Mucosa of rectum (tissue), 2 donors: ENCODE measurements around the gene CELA2A.
"Not testable (repeated sequence)": the region's sequence is repeated elsewhere in the genome, so short reads cannot be mapped to it uniquely, and the experiment has no call there.

Experiments used
- H3K27ac ChIP-seq, 2 donors: one replicate each; pipeline ENCODE4 v1.7.0; 2013; ENCODE audit warnings: inconsistent platforms in 2 of 2, low read depth in 2 of 2, low read length in 2 of 2
- H3K27me3 ChIP-seq, 2 donors: one replicate each; pipeline ENCODE4 v1.7.0; 2013; ENCODE audit warnings: low read length in 2 of 2; ENCODE audit not compliant: control insufficient read depth in 2 of 2, insufficient read depth in 2 of 2
- H3K36me3 ChIP-seq, 2 donors: one replicate each; pipeline ENCODE4 v1.7.0; 2013; ENCODE audit warnings: low read length in 2 of 2; ENCODE audit not compliant: control insufficient read depth in 2 of 2, insufficient read depth in 2 of 2
- H3K4me1 ChIP-seq, 2 donors: one replicate each; pipeline ENCODE4 v1.7.0; 2013; ENCODE audit warnings: low read length in 2 of 2, mild to moderate bottlenecking in 1 of 2; ENCODE audit not compliant: control insufficient read depth in 2 of 2, insufficient read depth in 2 of 2
- H3K4me3 ChIP-seq, 2 donors: one replicate each; pipeline ENCODE4 v1.7.0; 2013; ENCODE audit warnings: low read length in 2 of 2
- H3K9ac ChIP-seq, 2 donors: one replicate each; pipeline ENCODE4 v1.7.0; 2013; ENCODE audit warnings: low read length in 2 of 2, low read depth in 1 of 2, mild to moderate bottlenecking in 1 of 2
- H3K9me3 ChIP-seq, 2 donors: one replicate each; pipeline ENCODE4 v1.7.0; 2013; ENCODE audit warnings: low read length in 2 of 2; ENCODE audit not compliant: control insufficient read depth in 2 of 2
- donor health status: healthy.
- donor health status: Normal muscosa, but diverticular disease.

CELA2A gene

GRCh38 chr1:15424981-15425380, 31.6 kb upstream of the CELA2A start:
- no peak overlapping the region for H3K4me3 ChIP-seq
- peaks cover 25 to 30% of the 10 kb centered on the region in 2 donors for H3K36me3 ChIP-seq
- H3K9ac ChIP-seq: peak overlapping the region; percentile 26 to 84
- peak overlapping the region; percentile 96 for H3K27ac ChIP-seq
- H3K27me3 ChIP-seq: no peaks in the 10 kb centered on the region
- H3K9me3 ChIP-seq: no peaks in the 10 kb centered on the region
- H3K4me1 ChIP-seq: peaks cover 52 to 60% of the 10 kb centered on the region in 2 donors

GRCh38 chr1:15425521-15425920, 31.0 kb upstream of the CELA2A start:
- Histone ChIP-seq H3K4me1 (peaks cover 52 to 59% of the 10 kb centered on the region in 2 donors), H3K27me3 (no peaks in the 10 kb centered on the region), H3K9me3 (no peaks in the 10 kb centered on the region), H3K27ac (peak overlapping the region; percentile 96), H3K4me3 (no peak overlapping the region), H3K9ac (peak overlapping the region; percentile 32 to 84), H3K36me3 (peaks cover 25 to 30% of the 10 kb centered on the region in 2 donors)

GRCh38 chr1:15425958-15426357, 30.6 kb upstream of the CELA2A start:
- Histone ChIP-seq H3K9me3 (no peaks in the 10 kb centered on the region), H3K27me3 (no peaks in the 10 kb centered on the region), H3K4me3 (no peak overlapping the region), H3K36me3 (peaks cover 25 to 33% of the 10 kb centered on the region in 2 donors), H3K9ac (peak overlapping the region; percentile 52 to 84), H3K4me1 (peaks cover 49 to 60% of the 10 kb centered on the region in 2 donors), H3K27ac (peak overlapping the region; percentile 96)

DNA sequence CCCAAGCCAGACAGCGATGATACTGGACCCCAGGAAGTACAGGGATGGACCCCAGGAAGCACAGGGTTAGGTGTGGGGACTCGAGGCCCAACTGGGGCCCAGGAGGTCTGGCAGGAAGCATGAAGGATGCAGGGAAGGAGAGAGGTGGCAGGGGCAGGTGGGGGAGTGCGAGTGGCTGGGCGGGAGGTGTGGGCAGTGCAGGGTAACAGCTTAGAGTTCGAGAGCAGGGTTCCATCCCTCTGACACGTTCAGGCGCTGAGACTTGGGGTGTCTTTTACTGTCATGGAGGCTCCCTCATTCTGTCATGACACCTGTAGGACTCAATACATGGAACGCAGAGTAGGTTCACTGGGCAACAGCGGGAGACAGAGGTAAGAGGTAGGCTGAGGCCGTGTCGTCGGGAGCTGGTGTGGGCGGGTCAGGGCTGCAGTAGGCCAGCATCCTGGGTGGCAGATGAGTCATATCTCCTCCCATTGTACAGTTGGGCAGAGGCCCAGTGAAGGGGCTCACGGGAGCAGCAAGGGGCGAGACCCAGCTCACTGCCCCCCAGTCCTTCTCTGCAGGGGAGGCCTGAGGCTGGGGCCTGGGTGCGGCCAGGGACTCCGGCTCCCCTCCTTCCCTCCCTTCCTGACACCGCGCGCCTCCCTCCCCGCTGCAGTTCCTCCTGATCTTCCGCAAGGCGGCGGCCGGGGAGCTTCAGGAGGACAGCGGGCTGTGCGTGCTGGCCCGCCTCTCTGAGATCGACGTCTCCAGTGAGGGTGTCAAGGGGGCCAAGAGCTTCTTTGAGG, 29.8 kb upstream of the CELA2A start:
- H3K36me3 ChIP-seq: peaks cover 25 to 34% of the 10 kb centered on the region in 2 donors
- H3K4me1 ChIP-seq: peaks cover 42 to 54% of the 10 kb centered on the region in 2 donors
- H3K9ac ChIP-seq: peak overlapping the region; percentile 52 to 84

DNA sequence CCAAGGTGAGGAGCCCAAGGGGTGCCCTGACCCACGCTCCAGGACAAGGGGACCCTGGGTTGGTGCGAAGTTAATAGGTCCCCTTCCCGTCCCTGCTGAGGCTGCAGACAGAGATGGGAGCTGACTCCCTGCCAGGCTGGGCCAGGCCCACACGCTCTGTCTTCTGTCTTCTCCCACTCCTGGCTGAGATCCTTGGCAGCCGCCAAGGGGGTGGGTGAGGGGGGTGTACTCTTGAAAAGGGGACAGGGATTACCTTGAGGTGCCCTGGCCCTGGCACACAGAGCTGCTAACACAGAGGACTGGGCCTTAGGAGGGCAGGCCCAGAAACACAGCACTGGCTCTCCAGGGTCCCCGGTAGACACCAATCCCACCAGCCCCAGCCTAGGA, 29.3 kb upstream of the CELA2A start:
- peak overlapping the region; percentile 52 to 84 for H3K9ac ChIP-seq
- peaks cover 41 to 56% of the 10 kb centered on the region in 2 donors for H3K4me1 ChIP-seq
- peaks cover 25 to 34% of the 10 kb centered on the region in 2 donors for H3K36me3 ChIP-seq
- H3K9me3 ChIP-seq: no peaks in the 10 kb centered on the region
- peak overlapping the region; percentile 96 for H3K27ac ChIP-seq
- H3K4me3 ChIP-seq: peak overlapping the region in 1 of 2 donors; percentile 38
- no peaks in the 10 kb centered on the region for H3K27me3 ChIP-seq

More for the DNA sequence above, 29.8 kb upstream of the CELA2A start:
- no peaks in the 10 kb centered on the region for H3K9me3 ChIP-seq
- H3K4me3 ChIP-seq: no peak overlapping the region
- no peaks in the 10 kb centered on the region for H3K27me3 ChIP-seq
- H3K27ac ChIP-seq: peak overlapping the region; percentile 96

GRCh38 chr1:15428252-15428651, 28.3 kb upstream of the CELA2A start:
- H3K4me3 ChIP-seq, H3K27me3 ChIP-seq, H3K9ac ChIP-seq, H3K27ac ChIP-seq, H3K9me3 ChIP-seq: not testable (repeated sequence)
- H3K36me3 ChIP-seq: peaks cover 25 to 34% of the 10 kb centered on the region in 2 donors
- peaks cover 36 to 56% of the 10 kb centered on the region in 2 donors for H3K4me1 ChIP-seq

DNA sequence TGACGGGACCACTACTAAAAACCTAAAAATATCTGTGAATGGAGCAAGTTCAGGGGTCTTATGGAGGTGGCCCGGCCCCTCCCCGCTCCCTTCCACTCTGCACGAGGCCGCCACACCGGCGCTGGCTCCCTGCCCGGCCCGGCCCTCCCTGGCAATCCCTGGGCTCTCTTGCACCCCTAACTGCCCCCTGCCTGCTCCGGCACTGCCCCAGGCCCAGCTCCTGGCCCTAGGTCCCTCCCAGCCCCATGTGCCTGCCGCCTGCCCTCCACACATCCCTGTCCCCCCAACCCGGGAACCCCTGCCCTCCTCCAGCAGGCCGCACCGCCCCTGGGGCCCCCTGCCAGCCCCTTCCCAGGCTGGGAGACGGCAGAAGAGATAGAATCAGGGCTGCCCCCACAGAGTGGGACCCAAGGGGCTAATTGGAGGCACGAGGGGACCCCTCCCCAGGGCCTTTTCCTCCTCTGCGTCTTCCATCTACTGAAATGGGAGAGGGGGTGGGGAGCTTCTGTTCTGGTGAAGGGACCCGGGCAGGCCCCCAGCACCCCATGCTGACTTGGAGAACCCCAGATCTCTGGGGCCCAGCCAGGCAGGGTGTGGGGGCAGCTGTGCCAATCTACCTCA, 27.6 kb upstream of the CELA2A start:
- Histone ChIP-seq H3K36me3 (peaks cover 25 to 34% of the 10 kb centered on the region in 2 donors), H3K27ac (no peak overlapping the region), H3K9me3 (no peaks in the 10 kb centered on the region), H3K27me3 (no peaks in the 10 kb centered on the region), H3K4me1 (peaks cover 29 to 49% of the 10 kb centered on the region in 2 donors), H3K9ac (no peak overlapping the region), H3K4me3 (no peak overlapping the region)

- peaks cover 25 to 34% of the 10 kb centered on the region in 2 donors for H3K36me3 ChIP-seq
- H3K4me3 ChIP-seq: no peak overlapping the region
- peaks cover 26 to 46% of the 10 kb centered on the region in 2 donors for H3K4me1 ChIP-seq
- H3K27ac ChIP-seq: peak overlapping the region in 1 of 2 donors; percentile 49
- no peaks in the 10 kb centered on the region for H3K9me3 ChIP-seq
- H3K27me3 ChIP-seq: no peaks in the 10 kb centered on the region
- H3K9ac ChIP-seq: no peak overlapping the region
These were observed 26.8 kb upstream of the CELA2A start for GRCh38 chr1:15429701-15430149.

- peaks cover 22 to 29% of the 10 kb centered on the region in 2 donors for H3K36me3 ChIP-seq
- no peaks in the 10 kb centered on the region for H3K27me3 ChIP-seq
- peaks cover 14 to 33% of the 10 kb centered on the region in 2 donors for H3K4me1 ChIP-seq
- H3K9ac ChIP-seq: peak overlapping the region in 1 of 2 donors; percentile 6
- H3K27ac ChIP-seq: peak overlapping the region; percentile 32 to 49
- no peak overlapping the region for H3K4me3 ChIP-seq
- no peaks in the 10 kb centered on the region for H3K9me3 ChIP-seq
These were observed 25.6 kb upstream of the CELA2A start for GRCh38 chr1:15430787-15431570.
